ENCODE results near the gene ECT2.

- no peak for TF ChIP-seq CTCF (IDR thresholded peaks at IDR 0.05)
- no peak for TF ChIP-seq EP300 (IDR thresholded peaks at IDR 0.05)
- TF ChIP-seq POLR2AphosphoS5 (IDR thresholded peaks at IDR 0.05): no peak
Observed at GRCh38 chr3:172726380-172726779, 24.1 kb upstream of the ECT2 start.
